ENCODE measurements around the gene TPP1. TPM values are rescaled to one million over a fixed set of nuclear protein-coding genes. Genes with fewer than 3 reads are reported as not detected.

Gene TPP1
- total RNA-seq, 1 donor from 2014 or later: 29.9 TPM

- DNase-seq: peak; percentile 52
Measured at GRCh38 chr11:6646918-6647679, 27.9 kb upstream of the TPP1 start.

- DNase-seq: peak; percentile 89
Measured at GRCh38 chr11:6646576-6646917, 27.3 kb upstream of the TPP1 start.

- DNase-seq: peak; percentile 75
Measured at GRCh38 chr11:6646071-6646470, 26.8 kb upstream of the TPP1 start.

- DNase-seq: no peak
Measured at GRCh38 chr11:6642957-6643356, 23.7 kb upstream of the TPP1 start.

GRCh38 chr11:6640985-6641701 lies 21.9 kb upstream of the TPP1 start:
- no peak for DNase-seq

GRCh38 chr11:6640036-6640984 lies 21.1 kb upstream of the TPP1 start:
- no peak for DNase-seq

- DNase-seq: no peak
Measured at GRCh38 chr11:6638429-6638828, 19.2 kb upstream of the TPP1 start.

GRCh38 chr11:6637871-6638270 lies 18.6 kb upstream of the TPP1 start:
- no peak for DNase-seq

- DNase-seq: no peak
Measured at GRCh38 chr11:6636480-6636879, 17.3 kb upstream of the TPP1 start.

- DNase-seq: peak; percentile 62
Measured at GRCh38 chr11:6635082-6635932, 16.1 kb upstream of the TPP1 start.

- no peak for DNase-seq
Measured at GRCh38 chr11:6634534-6634933, 15.3 kb upstream of the TPP1 start.

- no peak for DNase-seq
Measured at GRCh38 chr11:6633422-6634408, 14.5 kb upstream of the TPP1 start.

- no peak for DNase-seq
Measured at GRCh38 chr11:6632116-6633073, 13.2 kb upstream of the TPP1 start.

- DNase-seq: no peak
Measured at GRCh38 chr11:6631361-6631890, 12.2 kb upstream of the TPP1 start.

- no peak for DNase-seq
Measured at GRCh38 chr11:6630632-6631291, 11.5 kb upstream of the TPP1 start.

GRCh38 chr11:6629892-6630631 lies 10.8 kb upstream of the TPP1 start:
- no peak for DNase-seq

- no peak for DNase-seq
Measured at GRCh38 chr11:6629573-6629891, 10.3 kb upstream of the TPP1 start.

- DNase-seq: no peak
Measured at GRCh38 chr11:6628526-6628925, 9.3 kb upstream of the TPP1 start.
